Natural killer cell (primary cell): Measurements from ENCODE around the gene CDH13. TPM values are rescaled to one million over a fixed set of nuclear protein-coding genes. Genes with fewer than 3 reads are reported as not detected.

Experiments used
- ATAC-seq, 3 donors: fragments of 150-1000 bp in 2 of 3; fragments of 200-7000 bp in 1 of 3; cut with Tn5 transposase; 1 replicate in 1 of 3; 2 replicates in 2 of 3; pipeline ENCODE4 v1.10.0; 2021; ENCODE audit warnings: mild to moderate bottlenecking in 2 of 3, moderate library complexity in 2 of 3
- DNase-seq, 2 donors: peaks; one replicate each; pipeline versions ENCODE4 v3.0.0 to v3.0.0-alpha.2; 2013 to 2021; ENCODE audit warnings: mixed read lengths in 1 of 2
- H3K27ac ChIP-seq: one replicate; pipeline ENCODE4 v1.5.1; 2013; ENCODE audit warnings: mild to moderate bottlenecking, low read length
- H3K27me3 ChIP-seq: one replicate; pipeline ENCODE4 v1.6.1; 2013; ENCODE audit warnings: low read length; ENCODE audit not compliant: control insufficient read depth, insufficient read depth
- H3K36me3 ChIP-seq: one replicate; pipeline ENCODE4 v1.6.1; 2013; ENCODE audit warnings: low read length; ENCODE audit not compliant: control insufficient read depth, insufficient read depth
- H3K4me1 ChIP-seq: one replicate; pipeline ENCODE4 v1.6.1; 2013; ENCODE audit warnings: low read length; ENCODE audit not compliant: control insufficient read depth, insufficient read depth
- H3K4me3 ChIP-seq: one replicate; pipeline ENCODE4 v1.5.1; 2013; ENCODE audit warnings: low read length
- H3K9me3 ChIP-seq: one replicate; pipeline ENCODE4 v1.6.1; 2013; ENCODE audit warnings: low read length; ENCODE audit not compliant: control insufficient read depth, insufficient read depth
- H3K27ac Mint-ChIP-seq, 2 donors: one replicate each; pipeline ENCODE4 v1.8.0; 2022; ENCODE audit warnings: mild to moderate bottlenecking in 2 of 2, mixed read lengths in 2 of 2, moderate library complexity in 1 of 2
- H3K27me3 Mint-ChIP-seq, 2 donors: one replicate each; pipeline ENCODE4 v1.8.0; 2022; ENCODE audit warnings: low read depth in 2 of 2, mixed read lengths in 2 of 2
- H3K36me3 Mint-ChIP-seq: one replicate; pipeline ENCODE4 v1.8.0; 2022; ENCODE audit warnings: mixed read lengths
- H3K4me1 Mint-ChIP-seq, 2 donors: one replicate each; pipeline ENCODE4 v1.8.0; 2022; ENCODE audit warnings: mixed read lengths in 2 of 2
- H3K4me3 Mint-ChIP-seq: one replicate; pipeline ENCODE4 v1.8.0; 2022; ENCODE audit warnings: mild to moderate bottlenecking, moderate library complexity, mixed read lengths
- H3K9me3 Mint-ChIP-seq, 2 donors: one replicate each; pipeline ENCODE4 v1.8.0; 2022; ENCODE audit warnings: mixed read lengths in 2 of 2
- CTCF ChIP-seq: fragments of 200-600 bp; IDR thresholded peaks from one replicate; pipeline ENCODE4 v1.8.0; 2022; ENCODE audit warnings: antibody characterized with exemption
- WGBS: methylation state at CpG from one replicate; pipeline ENCODE4 v1.1.7; 2013; ENCODE audit warnings: missing lambda C conversion rate; ENCODE audit not compliant: insufficient coverage; 5-methylcytosine and 5-hydroxymethylcytosine counted together
- intact Hi-C: fragments of 100-400 bp; cut with micrococcal nuclease; formaldehyde crosslinking; loops from one replicate; pipeline ENCODE4 v1.14.2; 2022
- total RNA-seq, 4 donors: library from RNA; stranded (reverse); fragments of 120-200 nt in 1 of 4; gene quantifications; one replicate each; pipeline versions ENCODE4 v1.2.3 to v1.2.4, GENCODE V29; 2013 to 2022

The CDH13 gene
- total RNA-seq, 3 donors from 2014 or later (not counting 1 experiment from before 2014, with no cell fraction given), result not detected

GRCh38 chr16:82782715-82783251, 156.0 kb downstream of the CDH13 start:
- Histone ChIP-seq H3K9me3 (no peaks in the 10 kb centered on the region), H3K4me3 (no peak overlapping the region), H3K36me3 (no peaks in the 10 kb centered on the region), H3K27ac (no peak overlapping the region), H3K27me3 (no peaks in the 10 kb centered on the region), H3K4me1 (peaks cover 11% of the 10 kb centered on the region)
- Mint-ChIP-seq H3K27me3 (peaks cover 5 to 15% of the 10 kb centered on the region in 2 donors), H3K4me3 (no peak overlapping the region), H3K4me1 (peaks cover 10 to 28% of the 10 kb centered on the region in 2 donors), H3K9me3 (peaks cover 0 to 3% of the 10 kb centered on the region in 2 donors), H3K27ac (no peak overlapping the region), H3K36me3 (no peaks in the 10 kb centered on the region)
- DNase-seq (no peak), ATAC-seq (no peak)
- intact Hi-C loops, result no loop called here
- no peak for TF ChIP-seq CTCF
- WGBS, result 90% methylated on average over 11 of the region's 11 CpGs

- Mint-ChIP-seq H3K9me3 (peaks cover 0 to 3% of the 10 kb centered on the region in 2 donors), H3K4me1 (peaks cover 10 to 28% of the 10 kb centered on the region in 2 donors), H3K27ac (no peak overlapping the region), H3K27me3 (peaks cover 0 to 4% of the 10 kb centered on the region in 2 donors), H3K36me3 (no peaks in the 10 kb centered on the region), H3K4me3 (no peak overlapping the region)
- no peak for TF ChIP-seq CTCF
- no peak overlapping the region for H3K27ac ChIP-seq
- H3K27me3 ChIP-seq, result no peaks in the 10 kb centered on the region
- ATAC-seq (no peak), DNase-seq (no peak)
- H3K36me3 ChIP-seq, result no peaks in the 10 kb centered on the region
- peaks cover 11% of the 10 kb centered on the region for H3K4me1 ChIP-seq
- no peaks in the 10 kb centered on the region for H3K9me3 ChIP-seq
- H3K4me3 ChIP-seq, result no peak overlapping the region
- 51% methylated on average over 5 of the region's 8 CpGs for WGBS
- intact Hi-C loops, result no loop called here
These were observed 157.3 kb downstream of the CDH13 start for GRCh38 chr16:82783933-82784572.

GRCh38 chr16:82784573-82784968, 157.8 kb downstream of the CDH13 start:
- Mint-ChIP-seq H3K27me3 (no peaks in the 10 kb centered on the region), H3K4me3 (no peak overlapping the region), H3K27ac (no peak overlapping the region), H3K4me1 (peaks cover 10 to 28% of the 10 kb centered on the region in 2 donors), H3K36me3 (no peaks in the 10 kb centered on the region), H3K9me3 (peaks cover 0 to 3% of the 10 kb centered on the region in 2 donors)
- intact Hi-C loops, result no loop called here
- WGBS, result 86% methylated on average over 3 of the region's 3 CpGs
- no peak for TF ChIP-seq CTCF
- Histone ChIP-seq H3K9me3 (no peaks in the 10 kb centered on the region), H3K27ac (no peak overlapping the region), H3K27me3 (no peaks in the 10 kb centered on the region), H3K4me1 (peaks cover 11% of the 10 kb centered on the region), H3K36me3 (no peaks in the 10 kb centered on the region), H3K4me3 (no peak overlapping the region)
- ATAC-seq, result no peak
- no peak for DNase-seq
